Left ventricle myocardium superior (tissue), 1 donor: ENCODE results near the gene PRLR. TPM values are rescaled to one million over a fixed set of nuclear protein-coding genes. Genes with fewer than 3 reads are reported as not detected.
"Not testable (repeated sequence)": the region's sequence is repeated elsewhere in the genome, so short reads cannot be mapped to it uniquely, and the experiment has no call there.

Experiments used
- ATAC-seq: fragments of 200-7000 bp; cut with Tn5 transposase; one replicate; pipeline ENCODE4 v1.9.1; 2020; ENCODE audit warnings: mild to moderate bottlenecking, moderate library complexity
- DNase-seq: peaks from one replicate; pipeline ENCODE4 v3.0.0-alpha.2; 2020
- intact Hi-C: fragments of 100-400 bp; cut with micrococcal nuclease; formaldehyde crosslinking; loops from one replicate; pipeline ENCODE4 v1.11.0; 2022
- total RNA-seq: library from RNA; stranded (reverse); fragmentation: NEBNext Ultra II Directional; extraction: Animal tissue kit (Norgen Biotek cat#: 25700); gene quantifications from one replicate; pipeline ENCODE4 v1.2.1, GENCODE V29; 2021
- donor health status: DM: no; HTN: yes; CAD: no; lungs with severe emphysema.

The PRLR gene
- total RNA-seq, 1 donor from 2014 or later: 0.40 TPM

DNA sequence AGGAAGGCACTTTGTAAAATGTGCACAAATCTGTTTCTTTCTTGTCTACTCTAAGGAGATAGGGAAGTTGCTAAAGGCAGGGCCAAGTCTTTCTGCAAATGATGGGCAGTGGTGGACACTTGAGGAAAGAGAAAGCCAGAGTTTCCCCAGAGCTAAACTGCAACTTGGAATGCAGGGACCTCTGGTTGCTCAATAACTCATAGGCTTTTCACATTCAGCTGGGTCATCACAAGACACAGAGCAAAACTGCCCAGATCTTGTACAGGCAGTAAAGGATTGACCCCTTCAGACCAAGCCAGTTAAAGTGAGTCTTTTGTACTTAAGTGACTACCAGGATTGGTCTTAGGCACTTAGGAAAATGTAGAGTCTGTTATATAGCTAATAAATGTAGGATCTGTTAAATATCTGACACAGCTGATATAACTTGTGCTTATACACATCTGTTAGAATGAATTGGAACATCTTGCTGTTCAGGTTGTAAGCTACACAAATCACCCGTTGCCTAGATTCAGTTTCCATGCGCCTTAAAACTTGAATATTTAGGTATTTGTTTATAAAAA lies 169.0 kb downstream of the PRLR start:
- no peak for ATAC-seq
- no peak for DNase-seq
- intact Hi-C loops: no loop called here

DNA sequence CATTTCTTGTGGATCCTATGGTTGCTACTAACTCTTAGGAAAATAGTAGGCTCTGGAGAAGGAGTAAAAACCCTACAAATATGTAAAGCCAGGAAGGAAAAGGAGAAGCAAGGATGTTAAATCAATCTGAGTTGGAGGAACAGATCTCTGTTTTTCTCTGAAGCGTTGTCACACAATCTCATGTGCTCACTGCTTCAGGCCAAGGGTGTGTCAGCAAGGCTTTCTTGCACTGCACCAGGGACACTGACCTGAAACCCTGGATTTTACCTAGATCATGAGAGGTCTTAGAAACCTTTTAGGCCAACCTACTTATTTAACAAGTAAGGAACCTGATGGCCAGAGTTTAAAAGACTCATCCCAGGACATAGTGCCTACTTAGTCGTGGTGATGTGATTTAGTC lies 170.1 kb downstream of the PRLR start:
- DNase-seq (no peak), ATAC-seq (no peak)
- intact Hi-C loops: no loop called here

DNA sequence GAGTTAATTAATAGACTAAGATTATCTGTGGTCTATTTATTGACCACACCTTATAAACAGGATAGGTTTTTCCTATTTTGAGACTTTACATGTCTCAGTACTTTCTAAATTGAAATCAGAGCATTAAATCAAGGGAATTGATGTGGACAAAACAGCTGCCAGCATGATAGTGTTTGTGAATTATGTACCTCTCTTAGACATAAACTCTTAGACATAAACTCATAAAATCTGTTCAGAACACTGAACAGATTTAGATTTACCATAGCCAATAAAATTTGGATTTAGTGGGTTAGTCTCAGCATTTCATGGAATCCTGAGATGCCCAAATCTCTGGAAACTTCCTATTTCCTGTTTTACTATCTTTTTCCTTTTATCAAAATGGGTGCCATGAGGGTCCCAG lies 171.0 kb downstream of the PRLR start:
- ATAC-seq: no peak
- intact Hi-C loops: no loop called here
- no peak for DNase-seq

GRCh38 chr5:35058374-35058788 lies 171.9 kb downstream of the PRLR start:
- intact Hi-C loops: no loop called here
- ATAC-seq: no peak
- DNase-seq: no peak

- DNase-seq (no peak), ATAC-seq (no peak)
- intact Hi-C loops: no loop called here
Observed at GRCh38 chr5:35056686-35057085, 173.6 kb downstream of the PRLR start.

- ATAC-seq: no peak
- intact Hi-C loops: no loop called here
Observed at GRCh38 chr5:35052838-35053237, 177.4 kb downstream of the PRLR start.

DNA sequence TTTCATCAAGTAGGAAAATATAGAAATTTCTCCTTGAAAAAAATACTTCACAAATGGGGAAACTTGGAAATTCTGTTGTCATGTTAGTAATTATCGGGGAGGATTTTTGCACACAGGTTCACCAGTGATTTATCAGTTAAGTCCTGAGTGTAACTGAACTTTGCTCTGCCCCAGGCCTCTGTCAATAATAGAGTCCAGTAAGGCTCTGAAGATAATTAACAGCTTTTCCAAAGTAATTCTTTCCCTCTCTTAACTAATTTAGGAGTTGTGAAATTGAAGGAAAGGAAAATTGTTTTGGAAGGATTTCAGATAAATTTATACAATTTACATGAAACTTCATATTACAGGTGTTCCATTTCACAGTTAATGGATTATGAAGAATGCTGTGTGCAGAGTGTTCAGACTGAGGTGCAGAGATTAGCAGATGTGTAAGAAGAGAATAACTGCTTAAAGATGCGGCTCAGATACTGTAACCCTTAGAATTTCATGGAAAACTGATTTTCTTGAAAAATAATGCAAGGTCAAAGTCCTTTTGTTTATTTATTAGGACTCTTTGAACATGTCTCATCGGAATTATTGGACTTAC lies 179.7 kb downstream of the PRLR start:
- DNase-seq: no peak
- intact Hi-C loops: no loop called here
- ATAC-seq: no peak

More at GRCh38 chr5:35052838-35053237, 177.4 kb downstream of the PRLR start:
- no peak for DNase-seq

DNA sequence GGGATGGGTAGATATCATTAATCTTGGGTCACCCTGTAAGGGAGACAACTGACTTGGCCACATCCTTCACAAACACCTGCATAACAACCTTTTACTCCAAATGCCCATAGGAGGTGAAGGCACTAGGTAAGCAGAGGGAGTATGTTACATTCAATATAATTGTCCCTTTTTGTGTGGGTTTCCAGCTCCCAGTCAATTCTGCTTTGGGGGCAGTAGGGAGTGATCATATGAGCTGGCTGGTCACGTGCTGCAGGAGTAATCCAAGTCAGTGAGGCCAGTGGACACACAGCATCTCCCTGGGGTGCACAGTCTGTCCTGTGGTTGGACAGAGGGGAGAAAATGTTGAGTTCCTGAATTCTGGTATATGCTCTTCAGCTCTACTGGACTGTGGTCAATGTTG lies 181.4 kb downstream of the PRLR start:
- ATAC-seq (no peak), DNase-seq (no peak)

DNA sequence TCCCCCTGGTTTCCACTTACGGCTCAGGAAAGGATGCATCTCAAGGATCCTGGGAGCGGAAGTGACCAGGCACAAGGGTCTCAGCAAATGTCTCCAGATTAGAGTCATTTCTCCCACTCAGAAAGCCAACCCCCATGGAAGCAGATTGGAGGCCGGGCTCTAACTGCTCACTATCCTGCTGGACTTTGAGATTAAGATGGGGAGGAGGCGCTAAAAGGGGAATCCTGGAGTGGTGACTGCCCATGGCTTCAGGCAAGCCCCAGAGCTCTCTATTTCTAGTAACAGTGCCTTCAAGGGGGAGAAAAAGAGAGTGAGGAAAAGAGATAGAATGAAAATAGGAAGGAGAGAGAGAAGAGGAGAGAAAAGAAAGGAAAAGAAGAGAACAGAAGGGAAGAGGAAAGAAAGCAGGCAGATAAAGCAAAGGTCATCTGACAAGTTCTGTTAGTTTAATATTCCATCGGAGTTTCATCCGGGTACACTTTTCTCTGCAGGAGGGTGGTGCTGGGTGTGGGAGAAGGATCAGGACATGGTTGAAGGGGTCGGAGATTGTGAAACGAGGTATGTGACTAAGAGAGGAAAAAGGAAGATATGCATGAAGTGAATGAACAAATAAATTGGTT lies 182.4 kb downstream of the PRLR start, which contains the start of gene AGXT2:
AGXT2 (minus strand) TSS at position 165 of the 620 bp plus-strand sequence; CDS start at position 108, 57 bp downstream.
- DNase-seq: no peak
- ATAC-seq: no peak
- intact Hi-C loops: no loop called here

More for the DNA sequence above, 181.4 kb downstream of the PRLR start:
- intact Hi-C loops: no loop called here

DNA sequence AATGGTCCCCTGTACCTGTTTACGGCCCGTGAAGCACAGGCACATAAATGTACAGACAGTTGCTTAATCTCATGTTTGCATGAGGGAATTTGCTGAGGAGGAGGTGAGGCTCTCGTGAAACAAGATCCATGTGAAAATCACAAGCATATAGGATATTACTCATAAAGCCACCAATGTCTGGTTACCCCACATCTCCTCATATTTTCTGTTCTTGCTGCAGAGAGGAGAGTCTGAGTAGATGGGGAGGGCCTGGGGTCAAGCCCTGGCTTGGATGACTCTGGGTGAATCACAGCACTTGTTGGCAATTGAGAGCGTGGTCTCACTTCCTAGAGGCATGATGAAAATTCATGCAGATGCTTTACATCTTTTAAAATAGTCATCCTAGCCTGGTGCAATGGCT lies 183.5 kb downstream of the PRLR start:
- intact Hi-C loops: no loop called here
- no peak for DNase-seq
- no peak for ATAC-seq

DNA sequence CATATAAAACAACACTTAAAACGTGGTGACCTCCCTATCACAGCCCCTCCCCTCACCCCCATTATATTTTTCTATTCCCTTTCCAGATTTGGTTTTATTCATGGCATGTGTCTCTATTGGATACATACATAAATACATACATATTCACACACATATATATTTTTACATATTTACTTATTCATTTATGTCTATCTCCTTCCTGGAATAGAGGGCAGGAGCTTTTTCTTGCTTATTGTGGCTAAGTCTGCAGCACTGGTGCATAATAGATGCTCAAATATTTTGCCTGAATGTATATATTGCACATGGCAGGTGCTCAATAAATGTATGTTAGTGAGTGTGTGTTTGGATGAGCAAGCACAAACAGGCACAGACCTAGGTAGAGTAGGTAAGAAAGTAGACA lies 185.0 kb downstream of the PRLR start:
- intact Hi-C loops: no loop called here
- DNase-seq: no peak

GRCh38 chr5:35044649-35045048 lies 185.6 kb downstream of the PRLR start:
- no peak for DNase-seq
- intact Hi-C loops: no loop called here
- ATAC-seq: no peak

More for the DNA sequence above, 185.0 kb downstream of the PRLR start:
- ATAC-seq: no peak

DNA sequence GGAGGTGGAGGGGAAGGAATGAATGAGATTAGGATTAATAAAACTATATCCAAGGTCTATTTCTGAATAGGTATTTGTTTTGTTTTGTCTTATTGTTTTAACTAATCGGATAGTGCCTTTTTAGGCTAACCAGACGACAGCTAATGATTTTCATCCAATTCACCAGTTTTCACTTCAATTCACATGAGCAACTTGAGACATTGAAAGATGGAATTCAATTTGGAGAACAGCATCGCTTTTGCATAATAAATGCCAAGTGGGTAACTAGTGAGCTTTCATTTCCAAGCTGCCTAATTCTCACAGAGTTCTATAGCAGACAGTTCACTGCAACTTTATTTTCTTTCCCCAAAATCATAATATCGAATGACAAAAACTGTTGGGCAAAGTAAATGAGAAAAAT lies 187.5 kb downstream of the PRLR start:
- ATAC-seq (no peak), DNase-seq (no peak)
- intact Hi-C loops: no loop called here

DNA sequence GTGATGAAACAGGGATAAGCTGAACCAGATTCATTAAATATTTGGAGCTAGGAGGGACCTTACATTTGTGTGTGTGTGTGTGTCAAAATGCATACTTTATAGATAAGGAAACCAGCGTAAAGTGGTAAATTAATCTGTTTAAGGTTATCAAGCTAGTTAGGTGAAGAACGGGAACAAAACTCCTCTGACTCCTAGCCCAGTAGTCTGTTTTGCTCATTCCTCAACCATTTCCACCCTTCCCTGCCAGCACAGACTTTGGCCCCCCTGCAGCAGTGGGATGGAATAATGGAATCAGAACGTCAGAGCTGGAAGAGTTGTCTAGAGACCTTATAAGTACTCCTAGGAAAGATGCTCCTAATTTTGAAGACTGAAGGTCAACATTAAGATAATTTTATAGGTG lies 189.0 kb downstream of the PRLR start:
- DNase-seq: no peak
- intact Hi-C loops: no loop called here
- ATAC-seq: no peak

DNA sequence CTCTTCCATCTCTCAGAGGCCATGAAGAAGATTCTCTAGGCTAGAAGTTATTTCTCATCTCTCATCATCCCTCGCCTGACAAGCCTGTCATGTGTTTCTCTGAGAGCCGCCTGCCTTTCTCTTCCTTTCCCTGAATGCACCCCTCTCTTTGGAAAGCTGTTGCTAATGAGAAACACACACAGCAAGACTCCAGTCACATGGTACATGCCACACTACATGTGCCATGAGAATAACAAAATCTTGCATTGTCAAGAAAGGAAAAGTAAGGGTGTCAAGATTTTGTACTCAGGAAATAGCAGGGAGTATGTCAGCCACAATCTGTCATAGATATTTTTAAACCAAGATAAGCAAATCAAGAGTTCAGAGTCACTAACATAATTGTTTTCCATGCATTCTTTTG lies 191.4 kb downstream of the PRLR start:
- intact Hi-C loops: no loop called here
- no peak for ATAC-seq
- DNase-seq: no peak

DNA sequence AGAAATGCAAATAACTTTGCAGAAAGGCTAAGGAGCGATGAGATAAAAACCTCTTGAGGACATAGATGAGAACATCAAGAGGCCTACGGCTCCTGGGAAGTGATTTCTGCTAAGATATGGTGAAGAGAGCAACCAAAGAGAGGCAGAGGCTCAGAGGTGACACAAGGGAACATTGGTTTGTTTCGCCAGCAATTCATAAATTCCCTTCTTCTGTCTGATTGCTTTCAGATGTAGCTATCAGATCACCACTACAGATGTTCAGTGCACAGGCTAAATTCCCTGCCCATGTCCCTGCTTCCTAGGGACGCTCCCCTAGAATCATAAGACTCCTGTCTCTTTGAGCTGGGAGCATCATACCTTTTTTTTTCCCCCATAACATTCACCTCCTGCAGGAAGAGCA lies 193.8 kb downstream of the PRLR start:
- ATAC-seq (no peak), DNase-seq (no peak)
- intact Hi-C loops: no loop called here

DNA sequence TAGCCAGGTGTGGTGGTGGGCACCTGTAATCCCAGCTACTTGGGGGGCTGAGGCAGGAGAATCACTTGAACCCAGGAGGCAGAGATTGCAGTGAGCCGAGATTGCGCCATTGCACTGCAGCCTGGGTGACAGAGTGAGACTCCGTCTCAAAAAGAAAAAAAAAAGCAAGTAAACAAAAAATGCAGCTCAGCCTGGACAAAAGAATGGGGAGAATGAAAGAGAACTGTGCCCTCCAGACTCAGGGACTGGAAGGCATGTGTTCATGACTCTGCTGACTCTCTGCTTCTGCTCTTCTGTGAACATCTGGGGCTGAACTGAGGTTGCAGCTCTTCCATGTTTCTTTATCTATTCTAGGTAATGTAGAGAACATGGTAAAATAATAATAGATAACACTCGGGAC lies 194.4 kb downstream of the PRLR start:
- DNase-seq, intact Hi-C loops, ATAC-seq: not testable (repeated sequence)

DNA sequence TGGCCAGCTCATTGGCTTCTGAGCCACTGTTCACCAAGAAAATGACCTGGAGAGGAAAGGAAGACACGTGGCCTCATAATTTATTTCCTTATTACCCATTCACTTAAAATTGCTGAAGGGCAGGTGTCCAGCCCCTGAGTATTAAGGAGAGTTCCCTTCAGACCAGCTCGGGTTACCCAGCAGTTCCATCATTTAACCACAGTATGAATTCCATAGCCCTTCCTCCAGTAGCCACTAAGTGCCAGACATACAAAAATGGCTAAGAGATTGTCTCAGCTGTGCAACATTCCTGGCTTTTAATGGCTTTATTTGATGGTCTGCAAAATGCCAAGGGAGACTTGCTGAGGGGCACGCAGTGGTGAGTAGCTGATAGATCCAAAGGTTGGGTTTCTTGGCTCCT lies 195.0 kb downstream of the PRLR start:
- ATAC-seq (no peak), DNase-seq (no peak)
- intact Hi-C loops: no loop called here

DNA sequence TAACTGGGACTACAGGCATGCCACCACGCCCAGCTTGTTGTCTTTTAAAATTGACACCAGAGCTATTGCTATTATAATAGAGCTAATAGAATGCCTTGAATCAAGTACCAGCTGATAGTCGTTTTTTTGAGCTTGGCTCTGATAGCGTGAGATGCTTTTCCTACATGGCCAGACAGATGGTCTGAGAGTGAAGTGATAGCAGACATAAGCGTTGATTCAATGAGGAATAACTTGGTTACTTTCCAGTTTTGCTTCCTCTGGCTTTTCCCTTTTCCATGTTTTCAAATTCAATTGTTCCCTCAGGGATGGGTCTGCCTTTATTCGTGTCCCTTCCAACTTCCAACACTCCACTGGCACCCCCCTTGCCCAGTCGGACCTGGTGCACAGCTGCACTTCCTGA lies 197.9 kb downstream of the PRLR start:
- ATAC-seq: no peak
- DNase-seq: no peak
- intact Hi-C loops: no loop called here

DNA sequence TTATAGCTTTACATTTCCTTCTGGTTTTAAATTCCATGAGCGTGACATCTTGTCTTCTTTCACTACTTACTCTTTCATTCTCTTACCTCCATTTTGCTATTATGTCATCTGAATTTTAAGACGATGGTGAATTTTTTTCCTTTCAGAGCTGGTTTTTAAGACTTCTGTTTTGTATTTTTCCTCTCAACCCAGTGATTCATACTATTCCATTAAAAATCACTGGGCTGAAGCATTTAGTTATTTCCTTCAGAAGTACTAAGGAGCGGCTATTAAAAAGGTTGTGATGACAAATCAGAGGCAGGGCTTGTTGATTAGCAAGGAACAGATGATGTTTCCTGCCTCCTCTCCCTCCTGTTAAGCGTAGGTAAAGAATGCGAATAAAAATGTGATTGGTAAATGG lies 199.0 kb downstream of the PRLR start:
- intact Hi-C loops: no loop called here
- ATAC-seq (no peak), DNase-seq (no peak)
